Astrocyte (in vitro differentiated cells and primary cell): Measurements from ENCODE around the gene KCNQ5.

Source experiments
- CTCF ChIP-seq: IDR thresholded peaks from 2 replicates; pipeline ENCODE4 v1.5.1; 2011; ENCODE audit warnings: low read depth, mild to moderate bottlenecking, inconsistent platforms, low read length, moderate library complexity; ENCODE audit not compliant: insufficient read depth
- EZH2 ChIP-seq: IDR thresholded peaks from 2 replicates; pipeline ENCODE4 v1.6.1; 2012; ENCODE audit warnings: mild to moderate bottlenecking, low read length, inconsistent platforms; ENCODE audit not compliant: insufficient read depth

GRCh38 chr6:72636786-72637185 lies 14.9 kb downstream of the KCNQ5 start:
- TF ChIP-seq CTCF (no peak), EZH2 (no peak)
